Keratinocyte (primary cell): Measurements from ENCODE around the gene HADH.

Experiments used
- CTCF ChIP-seq, 3 experiments: IDR thresholded peaks in 1 of 3; conservative IDR thresholded peaks in 1 of 3; optimal IDR thresholded peaks in 1 of 3; 2 replicates in 2 of 3; 3 replicates in 1 of 3; pipeline versions ENCODE3 to v1.5.1; 2011; ENCODE audit warnings: low read length in 3 of 3, mild to moderate bottlenecking in 3 of 3, moderate library complexity in 2 of 3, control low read depth in 1 of 3, inconsistent platforms in 1 of 3; ENCODE audit not compliant: insufficient read depth in 2 of 3; ENCODE audit errors: extremely low read depth in 1 of 3
- EZH2 ChIP-seq: IDR thresholded peaks from one replicate; pipeline ENCODE4 v1.6.1; 2012; ENCODE audit warnings: inconsistent platforms, mild to moderate bottlenecking, low read length, moderate library complexity

- no peak for TF ChIP-seq CTCF (optimal IDR thresholded peaks at IDR 0.05 in 1 of 3, IDR thresholded peaks at IDR 0.05 in 1 of 3, conservative IDR thresholded peaks at IDR 0.05 in 1 of 3; ENCODE audit: extremely low read depth in 1 of 3, insufficient read depth in 2 of 3, low read length in 3 of 3)
- no peak for TF ChIP-seq EZH2
Observed at GRCh38 chr4:107977966-107978705, 11.6 kb upstream of the HADH start.
